HL-60 (cell line): ENCODE data around the gene MAGI2.

ENCODE experiments used
- DNase-seq, 2 experiments: peaks; one replicate each; pipeline ENCODE4 v3.0.0-alpha.2; 2010 to 2020; ENCODE audit warnings: low read depth in 1 of 2, low spot score in 1 of 2
- H3K27ac ChIP-seq: fragments of 250-450 bp; sonication (Bioruptor Pico); replicated peaks from 2 replicates; pipeline ENCODE4 v1.5.1; 2020; ENCODE audit warnings: mild to moderate bottlenecking, moderate library complexity
- H3K27me3 ChIP-seq: fragments of 250-450 bp; sonication (Bioruptor Pico); 2 replicates; pipeline ENCODE4 v1.5.1; 2021; ENCODE audit warnings: mild to moderate bottlenecking, moderate library complexity; ENCODE audit not compliant: insufficient read depth, poor library complexity, severe bottlenecking
- H3K4me3 ChIP-seq: replicated peaks from 2 replicates; pipeline ENCODE4 v1.5.1; 2011; ENCODE audit warnings: mild to moderate bottlenecking, control low read depth, low read length; ENCODE audit not compliant: insufficient read depth
- CTCF ChIP-seq: IDR thresholded peaks from one replicate; pipeline ENCODE4 v1.5.1; 2011; ENCODE audit warnings: low read length, control low read depth, inconsistent platforms; ENCODE audit not compliant: insufficient read depth
- GABPA ChIP-seq: IDR thresholded peaks from 2 replicates; pipeline ENCODE4 v1.6.1; 2012; ENCODE audit warnings: low read depth
- POLR2AphosphoS5 ChIP-seq: IDR thresholded peaks from 2 replicates; pipeline ENCODE4 v1.6.1; 2012; ENCODE audit warnings: low read depth
- SPI1 ChIP-seq: IDR thresholded peaks from 2 replicates; pipeline ENCODE4 v1.6.1; 2012; ENCODE audit warnings: low read depth, mild to moderate bottlenecking, borderline replicate concordance
- TF ChIP-seq, protein P1 (sequence below): IDR thresholded peaks from 2 replicates; pipeline ENCODE4 v1.6.1; 2012; ENCODE audit warnings: low read depth; ENCODE audit not compliant: insufficient replicate concordance

MAGI2 gene

GRCh38 chr7:78346827-78347226 is 1106.6 kb downstream of the MAGI2 start:
- no peak for TF ChIP-seq GABPA
- DNase-seq = no peak
- H3K27me3 ChIP-seq = no peaks in the 10 kb centered on the region
- H3K4me3 ChIP-seq = no peak overlapping the region
- H3K27ac ChIP-seq = no peak overlapping the region

DNA sequence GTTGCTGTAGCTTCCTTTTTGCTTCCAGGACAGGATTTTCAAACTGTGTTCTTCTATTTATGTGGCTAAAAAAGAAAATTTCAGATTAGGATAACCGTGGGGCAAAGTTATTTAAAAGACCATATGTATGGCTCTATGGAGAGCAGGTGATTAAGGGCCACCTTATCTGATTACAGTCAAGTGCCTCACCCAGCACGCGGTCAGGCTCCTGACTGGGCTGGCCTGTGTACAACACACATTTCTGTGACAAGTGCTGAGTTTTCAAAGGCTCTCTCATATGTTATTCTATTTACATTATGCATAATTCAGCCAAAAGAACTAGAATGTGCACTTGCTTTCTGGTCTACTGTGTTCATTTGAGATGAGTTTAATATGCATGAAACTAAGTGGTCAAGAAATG is 1107.5 kb downstream of the MAGI2 start:
- H3K27ac ChIP-seq = no peak overlapping the region
- H3K4me3 ChIP-seq = no peak overlapping the region
- no peaks in the 10 kb centered on the region for H3K27me3 ChIP-seq
- no peak for DNase-seq
- TF ChIP-seq POLR2AphosphoS5 (no peak), CTCF (no peak), GABPA (no peak), SPI1 (no peak)
- TF ChIP-seq, protein P1, sequence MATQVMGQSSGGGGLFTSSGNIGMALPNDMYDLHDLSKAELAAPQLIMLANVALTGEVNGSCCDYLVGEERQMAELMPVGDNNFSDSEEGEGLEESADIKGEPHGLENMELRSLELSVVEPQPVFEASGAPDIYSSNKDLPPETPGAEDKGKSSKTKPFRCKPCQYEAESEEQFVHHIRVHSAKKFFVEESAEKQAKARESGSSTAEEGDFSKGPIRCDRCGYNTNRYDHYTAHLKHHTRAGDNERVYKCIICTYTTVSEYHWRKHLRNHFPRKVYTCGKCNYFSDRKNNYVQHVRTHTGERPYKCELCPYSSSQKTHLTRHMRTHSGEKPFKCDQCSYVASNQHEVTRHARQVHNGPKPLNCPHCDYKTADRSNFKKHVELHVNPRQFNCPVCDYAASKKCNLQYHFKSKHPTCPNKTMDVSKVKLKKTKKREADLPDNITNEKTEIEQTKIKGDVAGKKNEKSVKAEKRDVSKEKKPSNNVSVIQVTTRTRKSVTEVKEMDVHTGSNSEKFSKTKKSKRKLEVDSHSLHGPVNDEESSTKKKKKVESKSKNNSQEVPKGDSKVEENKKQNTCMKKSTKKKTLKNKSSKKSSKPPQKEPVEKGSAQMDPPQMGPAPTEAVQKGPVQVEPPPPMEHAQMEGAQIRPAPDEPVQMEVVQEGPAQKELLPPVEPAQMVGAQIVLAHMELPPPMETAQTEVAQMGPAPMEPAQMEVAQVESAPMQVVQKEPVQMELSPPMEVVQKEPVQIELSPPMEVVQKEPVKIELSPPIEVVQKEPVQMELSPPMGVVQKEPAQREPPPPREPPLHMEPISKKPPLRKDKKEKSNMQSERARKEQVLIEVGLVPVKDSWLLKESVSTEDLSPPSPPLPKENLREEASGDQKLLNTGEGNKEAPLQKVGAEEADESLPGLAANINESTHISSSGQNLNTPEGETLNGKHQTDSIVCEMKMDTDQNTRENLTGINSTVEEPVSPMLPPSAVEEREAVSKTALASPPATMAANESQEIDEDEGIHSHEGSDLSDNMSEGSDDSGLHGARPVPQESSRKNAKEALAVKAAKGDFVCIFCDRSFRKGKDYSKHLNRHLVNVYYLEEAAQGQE = no peak

GRCh38 chr7:78345293-78345911 is 1108.1 kb downstream of the MAGI2 start:
- no peak overlapping the region for H3K27ac ChIP-seq
- no peak overlapping the region for H3K4me3 ChIP-seq
- H3K27me3 ChIP-seq = no peaks in the 10 kb centered on the region
- no peak for DNase-seq
- TF ChIP-seq GABPA = no peak
- no peak for TF ChIP-seq CTCF
- TF ChIP-seq, protein P1 = no peak
- no peak for TF ChIP-seq POLR2AphosphoS5
- TF ChIP-seq SPI1 = no peak

GRCh38 chr7:78334426-78334825 is 1119.0 kb downstream of the MAGI2 start:
- Histone ChIP-seq H3K27me3 (no peaks in the 10 kb centered on the region), H3K4me3 (no peak overlapping the region), H3K27ac (no peak overlapping the region)
- DNase-seq = no peak
- TF ChIP-seq GABPA = no peak
- TF ChIP-seq, protein P1 = no peak
- TF ChIP-seq POLR2AphosphoS5 = no peak
- TF ChIP-seq SPI1 = no peak
- no peak for TF ChIP-seq CTCF
